Hematopoietic multipotent progenitor cell treated with erythropoietin and hydrocortisone succinate and interleukin-3 and kit ligand, for 8 days (in vitro differentiated cells): ENCODE measurements around the gene MYL4.
"Not testable (repeated sequence)": the region's sequence is repeated elsewhere in the genome, so short reads cannot be mapped to it uniquely, and the experiment has no call there.

Experiments used
- DNase-seq: peaks from one replicate; pipeline ENCODE4 v3.0.0-alpha.2; 2015

The MYL4 gene

GRCh38 chr17:47244697-47245096 is 35.5 kb downstream of the MYL4 start:
- no peak for DNase-seq

GRCh38 chr17:47246120-47246519 is 37.0 kb downstream of the MYL4 start:
- no peak for DNase-seq

- no peak for DNase-seq
Measured at GRCh38 chr17:47250855-47251254, 41.7 kb downstream of the MYL4 start.

- peak; percentile 42 for DNase-seq
Measured at GRCh38 chr17:47251421-47251940, 42.3 kb downstream of the MYL4 start.

GRCh38 chr17:47252209-47252608 is 43.1 kb downstream of the MYL4 start:
- DNase-seq: no peak

GRCh38 chr17:47252766-47253512 is 43.8 kb downstream of the MYL4 start:
- DNase-seq: peak; percentile 31

- DNase-seq: peak; percentile 66
Measured at GRCh38 chr17:47253541-47254402, 44.6 kb downstream of the MYL4 start, which contains the start of gene ITGB3. TSS of gene ITGB3 (plus strand) at chr17:47253827. CDS start at chr17:47253862, 35 bp downstream.

GRCh38 chr17:47254403-47254943 is 45.3 kb downstream of the MYL4 start:
- DNase-seq: no peak

- peak; percentile 73 for DNase-seq
Measured at GRCh38 chr17:47257651-47258339, 48.6 kb downstream of the MYL4 start.

- no peak for DNase-seq
Measured at GRCh38 chr17:47262586-47262985, 53.4 kb downstream of the MYL4 start.

GRCh38 chr17:47264166-47264565 is 55.0 kb downstream of the MYL4 start:
- no peak for DNase-seq

GRCh38 chr17:47265983-47266541 is 56.9 kb downstream of the MYL4 start:
- DNase-seq: no peak

- no peak for DNase-seq
Measured at GRCh38 chr17:47266782-47267181, 57.6 kb downstream of the MYL4 start.

- DNase-seq: no peak
Measured at GRCh38 chr17:47267354-47267828, 58.2 kb downstream of the MYL4 start.

GRCh38 chr17:47268964-47269363 is 59.8 kb downstream of the MYL4 start:
- DNase-seq: not testable (repeated sequence)

- DNase-seq: not testable (repeated sequence)
Measured at GRCh38 chr17:47269561-47270280, 60.6 kb downstream of the MYL4 start.

GRCh38 chr17:47270946-47271705 is 62.0 kb downstream of the MYL4 start:
- DNase-seq: no peak

GRCh38 chr17:47272491-47272890 is 63.3 kb downstream of the MYL4 start:
- no peak for DNase-seq

GRCh38 chr17:47273245-47273644 is 64.1 kb downstream of the MYL4 start:
- DNase-seq: no peak
